ENCODE measurements around the gene IMPA2. TPM values are rescaled to one million over a fixed set of nuclear protein-coding genes. Genes with fewer than 3 reads are reported as not detected.

Gene IMPA2
- total RNA-seq, 2 experiments from 2014 or later = 1.7 to 2.5 TPM

DNA sequence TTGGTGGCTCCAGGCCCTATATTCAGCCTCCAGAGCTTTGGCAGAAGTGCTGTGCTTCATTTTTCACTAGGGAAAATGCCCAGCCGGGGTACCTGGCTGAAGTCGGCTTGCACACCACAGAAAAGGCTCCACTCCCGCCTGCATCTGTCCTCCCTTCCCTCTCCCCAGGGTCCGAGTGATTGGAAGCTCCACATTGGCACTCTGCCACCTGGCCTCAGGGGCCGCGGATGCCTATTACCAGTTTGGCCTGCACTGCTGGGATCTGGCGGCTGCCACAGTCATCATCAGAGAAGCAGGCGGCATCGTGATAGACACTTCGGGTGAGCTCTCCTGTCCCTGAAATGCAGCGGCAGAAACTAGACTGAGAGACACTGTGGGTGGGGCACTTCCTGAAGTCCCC, 47.4 kb downstream of the IMPA2 start:
- Histone ChIP-seq H3K9me3 (ENCODE audit: control insufficient read depth in 1 of 2, insufficient read depth in 1 of 2, low read length in 2 of 2) (no peaks in the 10 kb centered on the region), H3K27me3 (ENCODE audit: control insufficient read depth in 1 of 2, insufficient read depth in 2 of 2, low read length in 2 of 2) (no peaks in the 10 kb centered on the region), H3K36me3 (ENCODE audit: insufficient read depth, low read length) (no peaks in the 10 kb centered on the region), H3K4me3 (ENCODE audit: low read length) (no peak overlapping the region), H3K4me1 (ENCODE audit: insufficient read depth, low read length) (no peaks in the 10 kb centered on the region), H3K27ac (ENCODE audit: low read depth in 1 of 2, low read length in 2 of 2) (no peak overlapping the region)
- TF ChIP-seq, protein P1, sequence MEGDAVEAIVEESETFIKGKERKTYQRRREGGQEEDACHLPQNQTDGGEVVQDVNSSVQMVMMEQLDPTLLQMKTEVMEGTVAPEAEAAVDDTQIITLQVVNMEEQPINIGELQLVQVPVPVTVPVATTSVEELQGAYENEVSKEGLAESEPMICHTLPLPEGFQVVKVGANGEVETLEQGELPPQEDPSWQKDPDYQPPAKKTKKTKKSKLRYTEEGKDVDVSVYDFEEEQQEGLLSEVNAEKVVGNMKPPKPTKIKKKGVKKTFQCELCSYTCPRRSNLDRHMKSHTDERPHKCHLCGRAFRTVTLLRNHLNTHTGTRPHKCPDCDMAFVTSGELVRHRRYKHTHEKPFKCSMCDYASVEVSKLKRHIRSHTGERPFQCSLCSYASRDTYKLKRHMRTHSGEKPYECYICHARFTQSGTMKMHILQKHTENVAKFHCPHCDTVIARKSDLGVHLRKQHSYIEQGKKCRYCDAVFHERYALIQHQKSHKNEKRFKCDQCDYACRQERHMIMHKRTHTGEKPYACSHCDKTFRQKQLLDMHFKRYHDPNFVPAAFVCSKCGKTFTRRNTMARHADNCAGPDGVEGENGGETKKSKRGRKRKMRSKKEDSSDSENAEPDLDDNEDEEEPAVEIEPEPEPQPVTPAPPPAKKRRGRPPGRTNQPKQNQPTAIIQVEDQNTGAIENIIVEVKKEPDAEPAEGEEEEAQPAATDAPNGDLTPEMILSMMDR (IDR thresholded peaks at IDR 0.05) = no peak
- H3K9me3 Mint-ChIP-seq = no peaks in the 10 kb centered on the region
- no peak for ATAC-seq (ENCODE audit: poor library complexity)
- DNase-seq = no peak
- H3K4me1 Mint-ChIP-seq (ENCODE audit: low read depth) = no peaks in the 10 kb centered on the region
- CTCF ChIA-PET = interaction anchor here (0.7 kb wide), 1 partner anchor 16 kb away, joined by 3 read pairs; no protein-coding TSS in a partner anchor
- H3K27me3 Mint-ChIP-seq = no peaks in the 10 kb centered on the region
- intact Hi-C loops (cut with DNase I, micrococcal nuclease) = no loop called here
- peaks cover 5% of the 10 kb centered on the region for H3K36me3 Mint-ChIP-seq (ENCODE audit: low read depth)
- POLR2A ChIA-PET = no interaction called here
- H3K4me3 Mint-ChIP-seq = no peak overlapping the region
- no peak overlapping the region for H3K27ac Mint-ChIP-seq

DNA sequence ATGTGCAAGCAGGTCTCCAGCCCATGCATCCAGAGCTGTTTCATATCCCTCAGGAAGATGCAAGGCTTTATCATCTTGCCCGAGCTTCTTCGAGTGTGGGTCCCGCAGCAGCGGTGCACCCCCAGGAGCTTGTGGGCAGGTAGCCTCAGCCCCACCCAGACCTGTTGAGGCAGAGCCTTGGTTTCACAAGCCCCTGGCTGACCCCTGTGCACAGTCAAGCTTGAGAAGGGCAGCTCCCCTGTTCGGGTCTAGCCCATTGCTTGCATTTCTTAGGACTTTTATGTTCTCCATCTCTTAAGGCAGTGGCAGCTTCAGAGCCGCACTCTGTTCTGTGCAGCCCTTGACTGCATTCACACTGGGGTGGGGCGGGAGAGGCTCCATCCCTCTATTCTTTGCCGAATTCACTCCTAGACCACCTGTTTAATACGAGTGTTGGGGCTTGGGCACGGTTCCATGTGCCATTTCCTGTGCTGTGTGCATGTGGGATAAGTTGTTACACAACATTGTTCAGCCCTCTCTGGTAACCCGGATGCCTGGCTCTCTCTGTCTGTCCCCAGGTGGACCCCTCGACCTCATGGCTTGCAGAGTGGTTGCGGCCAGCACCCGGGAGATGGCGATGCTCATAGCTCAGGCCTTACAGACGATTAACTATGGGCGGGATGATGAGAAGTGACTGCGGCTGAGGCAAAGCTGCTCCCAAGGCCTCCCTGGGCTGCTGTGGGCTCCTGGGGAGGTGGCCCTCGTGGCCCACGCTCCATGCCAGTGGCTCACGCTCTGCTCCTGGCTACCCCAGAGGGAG, 48.7 kb downstream of the IMPA2 start:
- no peak for ATAC-seq (ENCODE audit: poor library complexity)
- POLR2A ChIA-PET = no interaction called here
- Mint-ChIP-seq H3K9me3 (no peaks in the 10 kb centered on the region), H3K27ac (no peak overlapping the region), H3K4me3 (no peak overlapping the region), H3K4me1 (ENCODE audit: low read depth) (no peaks in the 10 kb centered on the region), H3K36me3 (ENCODE audit: low read depth) (peaks cover 5% of the 10 kb centered on the region), H3K27me3 (no peaks in the 10 kb centered on the region)
- TF ChIP-seq, protein P1 (IDR thresholded peaks at IDR 0.05) = no peak
- no peaks in the 10 kb centered on the region for H3K4me1 ChIP-seq (ENCODE audit: insufficient read depth, low read length)
- no peak overlapping the region for H3K27ac ChIP-seq (ENCODE audit: low read depth in 1 of 2, low read length in 2 of 2)
- H3K4me3 ChIP-seq (ENCODE audit: low read length) = no peak overlapping the region
- no peaks in the 10 kb centered on the region for H3K36me3 ChIP-seq (ENCODE audit: insufficient read depth, low read length)
- no peak for DNase-seq
- intact Hi-C loops (cut with DNase I, micrococcal nuclease) = no loop called here
- no peaks in the 10 kb centered on the region for H3K9me3 ChIP-seq (ENCODE audit: control insufficient read depth in 1 of 2, insufficient read depth in 1 of 2, low read length in 2 of 2)
- CTCF ChIA-PET = no interaction called here
- H3K27me3 ChIP-seq (ENCODE audit: control insufficient read depth in 1 of 2, insufficient read depth in 2 of 2, low read length in 2 of 2) = no peaks in the 10 kb centered on the region

DNA sequence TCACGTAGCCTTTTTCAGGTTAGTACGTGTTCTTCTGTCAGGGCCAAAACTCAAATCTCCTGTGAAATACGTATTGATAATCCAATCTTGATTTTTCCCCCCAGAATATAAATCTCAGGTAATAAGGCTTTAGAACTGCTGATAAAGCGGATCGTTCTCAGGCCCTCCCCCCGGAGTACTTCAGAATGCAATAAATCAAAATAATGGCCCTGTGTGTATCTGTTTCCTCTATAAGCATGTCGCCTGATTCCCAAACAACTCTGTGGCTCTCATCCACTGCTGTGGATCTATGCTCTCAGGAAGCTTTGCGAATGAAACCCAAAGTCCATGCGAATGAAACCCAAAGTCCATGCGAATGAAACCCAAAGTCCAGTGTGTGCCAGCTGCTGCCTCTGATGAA, 49.4 kb downstream of the IMPA2 start:
- Mint-ChIP-seq H3K9me3 (no peaks in the 10 kb centered on the region), H3K27me3 (no peaks in the 10 kb centered on the region), H3K4me3 (no peak overlapping the region), H3K4me1 (ENCODE audit: low read depth) (no peaks in the 10 kb centered on the region), H3K36me3 (ENCODE audit: low read depth) (peaks cover 5% of the 10 kb centered on the region), H3K27ac (no peak overlapping the region)
- intact Hi-C loops (cut with DNase I, micrococcal nuclease) = no loop called here
- ATAC-seq (ENCODE audit: poor library complexity) (no peak), DNase-seq (no peak)
- no peaks in the 10 kb centered on the region for H3K9me3 ChIP-seq (ENCODE audit: control insufficient read depth in 1 of 2, insufficient read depth in 1 of 2, low read length in 2 of 2)
- no peak overlapping the region for H3K4me3 ChIP-seq (ENCODE audit: low read length)
- ChIA-PET CTCF (no interaction called here), POLR2A (no interaction called here)
- TF ChIP-seq, protein P1 (IDR thresholded peaks at IDR 0.05) = no peak
- no peak overlapping the region for H3K27ac ChIP-seq (ENCODE audit: low read depth in 1 of 2, low read length in 2 of 2)
- H3K36me3 ChIP-seq (ENCODE audit: insufficient read depth, low read length) = no peaks in the 10 kb centered on the region
- no peaks in the 10 kb centered on the region for H3K4me1 ChIP-seq (ENCODE audit: insufficient read depth, low read length)
- no peaks in the 10 kb centered on the region for H3K27me3 ChIP-seq (ENCODE audit: control insufficient read depth in 1 of 2, insufficient read depth in 2 of 2, low read length in 2 of 2)
